ENCODE measurements around the gene B4GALNT4.
"Not testable (repeated sequence)": the region's sequence is repeated elsewhere in the genome, so short reads cannot be mapped to it uniquely, and the experiment has no call there.

The B4GALNT4 gene

GRCh38 chr11:369336-370018 is at the start of gene B4GALNT4:
Gene B4GALNT4, plus strand, starts transcription at chr11:369499. Its CDS starts 305 bp downstream, at chr11:369804.
- DNase-seq: no peak

GRCh38 chr11:319888-320273 is 49.4 kb upstream of the B4GALNT4 start:
- DNase-seq: not testable (repeated sequence)

GRCh38 chr11:324156-324555 is 45.1 kb upstream of the B4GALNT4 start:
- DNase-seq: no peak

GRCh38 chr11:324593-325517 is 44.4 kb upstream of the B4GALNT4 start:
- not testable (repeated sequence) for DNase-seq

- no peak for DNase-seq
These were observed 43.3 kb upstream of the B4GALNT4 start for GRCh38 chr11:325796-326591.

GRCh38 chr11:326592-326841 is 42.8 kb upstream of the B4GALNT4 start:
- DNase-seq: no peak

- no peak for DNase-seq
These were observed 42.3 kb upstream of the B4GALNT4 start for GRCh38 chr11:326842-327580.

- no peak for DNase-seq
These were observed 41.7 kb upstream of the B4GALNT4 start for GRCh38 chr11:327581-327923.

GRCh38 chr11:328012-328411 is 41.3 kb upstream of the B4GALNT4 start:
- no peak for DNase-seq

- not testable (repeated sequence) for DNase-seq
These were observed 40.7 kb upstream of the B4GALNT4 start for GRCh38 chr11:328516-329100.

- DNase-seq: no peak
These were observed 39.4 kb upstream of the B4GALNT4 start for GRCh38 chr11:329886-330253.

- no peak for DNase-seq
These were observed 39.0 kb upstream of the B4GALNT4 start for GRCh38 chr11:330307-330693.

GRCh38 chr11:330694-331357 is 38.5 kb upstream of the B4GALNT4 start:
- DNase-seq: no peak

- no peak for DNase-seq
These were observed 37.8 kb upstream of the B4GALNT4 start for GRCh38 chr11:331358-332060.

GRCh38 chr11:332651-333480 is 36.4 kb upstream of the B4GALNT4 start:
- DNase-seq: no peak

- not testable (repeated sequence) for DNase-seq
These were observed 35.6 kb upstream of the B4GALNT4 start for GRCh38 chr11:333616-334263.

- peak; percentile 14 for DNase-seq
These were observed 34.9 kb upstream of the B4GALNT4 start for GRCh38 chr11:334264-334994.

- no peak for DNase-seq
These were observed 33.3 kb upstream of the B4GALNT4 start for GRCh38 chr11:335779-336658.

All from NCI-H1436 treated with DMSO at 0.1 percent for 48 hours (cell line).